Measurements from ENCODE around the gene PPM1H. TPM values are rescaled to one million over a fixed set of nuclear protein-coding genes. Genes with fewer than 3 reads are reported as not detected.

The PPM1H gene
- total and polyA plus RNA-seq, 4 donors, result 2.3 to 7.2 (median 4.1) TPM

GRCh38 chr12:62631471-62632410 is 303.2 kb downstream of the PPM1H start:
- peak; percentile 44 for DNase-seq (ENCODE audit: low spot score)
- H3K9me3 ChIP-seq (ENCODE audit: control insufficient read depth in 4 of 4, low read length in 3 of 4), result no peaks in the 10 kb centered on the region
- no peaks in the 10 kb centered on the region for H3K36me3 ChIP-seq (ENCODE audit: control insufficient read depth in 4 of 4, insufficient read depth in 3 of 4, low read depth in 1 of 4, low read length in 3 of 4)
- peak overlapping the region; percentile 62 to 68 (median 62) for H3K4me3 ChIP-seq (ENCODE audit: low read depth in 1 of 3, low read length in 3 of 3)
- WGBS, result 3% methylated on average over 58 of the region's 58 CpGs
- H3K4me1 ChIP-seq (ENCODE audit: control insufficient read depth in 4 of 4, insufficient read depth in 4 of 4, low read length in 3 of 4), result peaks cover 0 to 16% (median 9%) of the 10 kb centered on the region in 4 donors
- H3K27ac ChIP-seq (ENCODE audit: low read depth in 1 of 2, low read length in 2 of 2), result peak overlapping the region; percentile 57 to 70
- peak overlapping the region in 1 of 2 donors; percentile 30 for H3K9ac ChIP-seq (ENCODE audit: low read depth in 1 of 2, low read length in 2 of 2)
- no peaks in the 10 kb centered on the region for H3K27me3 ChIP-seq (ENCODE audit: control insufficient read depth in 4 of 4, insufficient read depth in 4 of 4, low read length in 3 of 4)
- TF ChIP-seq EGR1 (IDR thresholded peaks at IDR 0.05; ENCODE audit: low read depth in 2 of 2), result peak in 1 of 2 donors; percentile 59
- TF ChIP-seq YY1 (IDR thresholded peaks at IDR 0.05), result peak; percentile 54
- no peak for TF ChIP-seq TAF1 (conservative IDR thresholded peaks at IDR 0.05)
- peak; percentile 8 for TF ChIP-seq CTCF (IDR thresholded peaks at IDR 0.05; ENCODE audit: low read depth, low read length, missing input control)
- no peak for TF ChIP-seq ZBTB33 (IDR thresholded peaks at IDR 0.05)
- TF ChIP-seq RXRA (IDR thresholded peaks at IDR 0.05), result no peak
- no peak for TF ChIP-seq HNF4G (IDR thresholded peaks at IDR 0.05)
- TF ChIP-seq GABPA (IDR thresholded peaks at IDR 0.05 in 1 of 2, conservative IDR thresholded peaks at IDR 0.05 in 1 of 2), result no peak
- TF ChIP-seq JUND (IDR thresholded peaks at IDR 0.05), result no peak
- no peak for TF ChIP-seq FOXA2 (IDR thresholded peaks at IDR 0.05)
- no peak for TF ChIP-seq MAX (IDR thresholded peaks at IDR 0.05)
- TF ChIP-seq SP1 (IDR thresholded peaks at IDR 0.05), result no peak
- TF ChIP-seq ATF3 (IDR thresholded peaks at IDR 0.05), result no peak
- no peak for TF ChIP-seq REST (IDR thresholded peaks at IDR 0.05)
- TF ChIP-seq HNF4A (conservative IDR thresholded peaks at IDR 0.05), result peak in 1 of 2 donors; percentile 36
- TF ChIP-seq NR2F2 (IDR thresholded peaks at IDR 0.05), result no peak
- TF ChIP-seq FOXA1 (IDR thresholded peaks at IDR 0.05), result no peak
- peak; percentile 33 for TF ChIP-seq RAD21 (IDR thresholded peaks at IDR 0.05)

All from liver (tissue), 9 donors.